ENCODE results near the gene BICD2. TPM values are rescaled to one million over a fixed set of nuclear protein-coding genes. Genes with fewer than 3 reads are reported as not detected.

BICD2 gene
- total and polyA plus RNA-seq, 2 of the 13 experiments (the other 11 are each of a cell fraction or from before 2014, with no cell fraction given): 5.1 to 17.4 TPM

DNA sequence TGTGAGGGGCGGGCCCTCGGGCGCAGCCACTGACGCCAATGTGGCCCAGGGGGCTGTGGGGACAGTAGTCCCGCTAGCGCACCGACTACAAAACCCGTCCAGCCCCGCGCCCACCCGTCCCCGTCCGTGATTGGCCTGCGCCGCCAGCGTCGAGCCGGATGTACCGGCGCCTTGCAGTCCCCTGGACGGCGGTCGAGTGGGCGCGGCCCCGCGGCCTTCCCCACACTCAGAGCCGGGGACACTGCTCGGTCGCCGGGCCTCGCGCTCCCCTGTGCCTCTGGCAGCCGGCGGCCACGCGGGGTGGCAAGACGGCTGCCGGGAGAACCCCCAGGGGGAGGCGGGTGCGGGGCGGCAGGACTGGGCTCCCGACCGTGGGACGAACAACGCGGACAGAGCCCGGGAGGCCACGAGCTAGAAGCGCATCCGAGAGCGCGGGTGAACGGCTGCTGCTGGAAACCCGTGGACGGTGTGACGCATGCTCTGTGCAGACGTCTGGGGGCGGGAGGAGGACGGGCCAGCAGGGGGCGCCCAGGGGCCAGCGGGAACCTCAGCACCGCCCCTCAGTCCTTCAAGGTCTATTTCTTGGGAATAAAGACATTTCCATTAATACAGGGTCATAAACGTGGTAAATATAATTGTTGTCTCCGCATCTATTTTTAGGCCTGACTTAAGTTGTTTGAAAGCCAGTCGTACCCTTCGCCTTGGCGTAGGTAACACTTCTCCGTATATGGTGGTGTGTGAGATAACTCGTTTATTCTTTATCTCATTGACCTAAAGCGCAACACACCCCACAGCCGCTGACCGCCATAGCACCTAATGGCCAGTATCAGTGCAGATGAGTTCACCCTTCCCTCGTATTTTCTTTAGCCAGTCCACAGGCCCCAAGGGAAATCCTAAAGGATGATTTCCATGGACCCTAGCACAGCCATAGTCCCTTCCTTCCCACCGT, 629 bp upstream of the BICD2 start (continued):
- TF ChIP-seq, protein P1, sequence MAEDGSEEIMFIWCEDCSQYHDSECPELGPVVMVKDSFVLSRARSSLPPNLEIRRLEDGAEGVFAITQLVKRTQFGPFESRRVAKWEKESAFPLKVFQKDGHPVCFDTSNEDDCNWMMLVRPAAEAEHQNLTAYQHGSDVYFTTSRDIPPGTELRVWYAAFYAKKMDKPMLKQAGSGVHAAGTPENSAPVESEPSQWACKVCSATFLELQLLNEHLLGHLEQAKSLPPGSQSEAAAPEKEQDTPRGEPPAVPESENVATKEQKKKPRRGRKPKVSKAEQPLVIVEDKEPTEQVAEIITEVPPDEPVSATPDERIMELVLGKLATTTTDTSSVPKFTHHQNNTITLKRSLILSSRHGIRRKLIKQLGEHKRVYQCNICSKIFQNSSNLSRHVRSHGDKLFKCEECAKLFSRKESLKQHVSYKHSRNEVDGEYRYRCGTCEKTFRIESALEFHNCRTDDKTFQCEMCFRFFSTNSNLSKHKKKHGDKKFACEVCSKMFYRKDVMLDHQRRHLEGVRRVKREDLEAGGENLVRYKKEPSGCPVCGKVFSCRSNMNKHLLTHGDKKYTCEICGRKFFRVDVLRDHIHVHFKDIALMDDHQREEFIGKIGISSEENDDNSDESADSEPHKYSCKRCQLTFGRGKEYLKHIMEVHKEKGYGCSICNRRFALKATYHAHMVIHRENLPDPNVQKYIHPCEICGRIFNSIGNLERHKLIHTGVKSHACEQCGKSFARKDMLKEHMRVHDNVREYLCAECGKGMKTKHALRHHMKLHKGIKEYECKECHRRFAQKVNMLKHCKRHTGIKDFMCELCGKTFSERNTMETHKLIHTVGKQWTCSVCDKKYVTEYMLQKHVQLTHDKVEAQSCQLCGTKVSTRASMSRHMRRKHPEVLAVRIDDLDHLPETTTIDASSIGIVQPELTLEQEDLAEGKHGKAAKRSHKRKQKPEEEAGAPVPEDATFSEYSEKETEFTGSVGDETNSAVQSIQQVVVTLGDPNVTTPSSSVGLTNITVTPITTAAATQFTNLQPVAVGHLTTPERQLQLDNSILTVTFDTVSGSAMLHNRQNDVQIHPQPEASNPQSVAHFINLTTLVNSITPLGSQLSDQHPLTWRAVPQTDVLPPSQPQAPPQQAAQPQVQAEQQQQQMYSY (CRISPR knock-in tag; IDR thresholded peaks at IDR 0.05): no peak
- TF ChIP-seq HES4 (CRISPR knock-in tag; IDR thresholded peaks at IDR 0.05; ENCODE audit: borderline replicate concordance) (peak; percentile 67; the same call in 1 of the 2 replicates), TMF1 (CRISPR knock-in tag; IDR thresholded peaks at IDR 0.05; ENCODE audit: low read depth) (peak; percentile 33; the same call in 1 of the 2 replicates), ZBTB37 (CRISPR knock-in tag; IDR thresholded peaks at IDR 0.05) (no peak), ZEB1 (IDR thresholded peaks at IDR 0.05; ENCODE audit: insufficient replicate concordance, low read depth) (no peak), ZNF12 (CRISPR knock-in tag; IDR thresholded peaks at IDR 0.05) (no peak), ZUFSP (CRISPR knock-in tag; IDR thresholded peaks at IDR 0.05; ENCODE audit: borderline replicate concordance) (no peak), MYNN (CRISPR knock-in tag; IDR thresholded peaks at IDR 0.05; ENCODE audit: low read depth) (no peak), ZC3H4 (CRISPR knock-in tag; IDR thresholded peaks at IDR 0.05; ENCODE audit: borderline replicate concordance) (no peak; the same call in 1 of the 2 replicates), THRA (CRISPR knock-in tag; IDR thresholded peaks at IDR 0.05; ENCODE audit: borderline replicate concordance) (peak; percentile 59), POLR2G (IDR thresholded peaks at IDR 0.05; ENCODE audit: low read depth, low read length) (peak; percentile 81), ZNF276 (CRISPR knock-in tag; IDR thresholded peaks at IDR 0.05; ENCODE audit: low read depth) (no peak), HOXD1 (CRISPR knock-in tag; IDR thresholded peaks at IDR 0.05) (peak; percentile 66), PCBP2 (optimal IDR thresholded peaks at IDR 0.05; ENCODE audit: low read depth, low read length, poor library complexity, severe bottlenecking) (no peak)
- TF ChIP-seq, protein P2, sequence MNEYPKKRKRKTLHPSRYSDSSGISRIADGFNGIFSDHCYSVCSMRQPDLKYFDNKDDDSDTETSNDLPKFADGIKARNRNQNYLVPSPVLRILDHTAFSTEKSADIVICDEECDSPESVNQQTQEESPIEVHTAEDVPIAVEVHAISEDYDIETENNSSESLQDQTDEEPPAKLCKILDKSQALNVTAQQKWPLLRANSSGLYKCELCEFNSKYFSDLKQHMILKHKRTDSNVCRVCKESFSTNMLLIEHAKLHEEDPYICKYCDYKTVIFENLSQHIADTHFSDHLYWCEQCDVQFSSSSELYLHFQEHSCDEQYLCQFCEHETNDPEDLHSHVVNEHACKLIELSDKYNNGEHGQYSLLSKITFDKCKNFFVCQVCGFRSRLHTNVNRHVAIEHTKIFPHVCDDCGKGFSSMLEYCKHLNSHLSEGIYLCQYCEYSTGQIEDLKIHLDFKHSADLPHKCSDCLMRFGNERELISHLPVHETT (CRISPR knock-in tag; conservative IDR thresholded peaks at IDR 0.05): peak; percentile 68; the same call in 1 of the 2 replicates

Measured in HepG2 (cell line).